Lower leg skin (tissue), 4 donors: ENCODE measurements around the gene STX10. TPM values are rescaled to one million over a fixed set of nuclear protein-coding genes. Genes with fewer than 3 reads are reported as not detected.
A peak's percentile ranks its signal among the peaks of the same experiment; 100 is the strongest.

Experiments used
- DNase-seq, 2 donors: peaks; one replicate each; pipeline ENCODE4 v3.0.0-alpha.2; 2019; ENCODE audit warnings: low spot score in 2 of 2
- H3K4me3 ChIP-seq: fragments of 200-600 bp; sonication (generic); 2 replicates; pipeline ENCODE4 v1.5.1; 2017; ENCODE audit warnings: mild to moderate bottlenecking, low read depth; ENCODE audit not compliant: poor library complexity, severe bottlenecking
- POLR2A ChIP-seq, 2 donors: fragments of 450-650 bp; IDR thresholded peaks; one replicate each; pipeline ENCODE4 v1.6.1; 2016 to 2017; ENCODE audit warnings: antibody characterized with exemption in 2 of 2, mild to moderate bottlenecking in 1 of 2, moderate library complexity in 1 of 2
- WGBS, 2 donors: methylation state at CpG; one replicate each; pipeline ENCODE4 v1.1.5; 2018; 5-methylcytosine and 5-hydroxymethylcytosine counted together
- intact Hi-C: fragments of 100-400 bp; cut with DNase I; formaldehyde crosslinking; loops from one replicate; pipeline ENCODE4 v1.15.0; 2023; ENCODE audit warnings: low total_unique reads
- total RNA-seq, 4 donors: library from RNA; depleted of rRNA; stranded (reverse); fragments of >200 nt; gene quantifications; one replicate each; pipeline ENCODE4 v1.1.0, GENCODE V29; 2016
- TF ChIP-seq, protein P1 (sequence below), 3 donors: fragments of 450-650 bp; IDR thresholded peaks; one replicate each; pipeline ENCODE4 v1.5.1; 2016; ENCODE audit warnings: antibody characterized with exemption in 3 of 3, mild to moderate bottlenecking in 3 of 3, moderate library complexity in 2 of 3

The STX10 gene
- total RNA-seq, 4 donors from 2014 or later, result 67.8 to 110 (median 78.0) TPM

DNA sequence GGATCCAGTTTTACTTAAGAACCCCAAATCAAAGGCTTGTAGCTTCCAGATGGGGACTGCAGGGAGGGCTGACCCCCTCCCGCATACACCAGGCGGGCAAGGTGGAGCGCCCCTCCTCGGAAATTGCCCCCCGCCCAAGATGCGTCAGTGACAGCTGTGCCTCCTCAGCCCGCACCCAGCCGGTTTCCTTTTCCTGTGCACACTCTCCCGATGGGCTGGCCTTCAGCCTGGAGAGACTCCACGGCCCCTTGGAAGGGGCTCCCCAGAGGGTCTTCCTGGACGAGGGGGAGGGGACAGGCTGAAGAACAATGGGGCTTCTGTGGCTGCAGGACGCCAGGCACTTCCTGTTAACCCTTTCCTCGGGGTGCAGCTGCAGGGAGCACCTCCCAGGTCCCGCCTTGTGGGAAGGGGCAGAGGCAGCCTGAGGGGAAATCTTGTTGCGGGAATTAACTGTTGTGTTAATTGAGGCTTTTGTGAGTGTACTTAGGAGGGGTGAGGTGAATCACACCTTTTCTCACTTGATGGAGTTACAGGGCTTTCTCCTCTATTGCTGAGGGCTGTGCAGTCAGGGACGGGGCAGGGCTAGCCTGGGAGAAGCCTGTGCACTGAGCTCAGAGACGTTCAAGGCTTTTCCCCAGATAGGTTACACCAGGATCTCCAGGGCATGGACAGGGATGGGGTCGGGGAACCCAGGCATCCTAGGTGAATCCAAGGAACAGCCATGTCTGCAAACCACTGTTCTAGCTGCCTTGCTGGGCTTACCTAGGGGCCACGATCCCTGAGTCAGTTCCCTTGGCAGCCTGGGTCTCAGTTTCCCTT is 14.4 kb upstream of the STX10 start:
- TF ChIP-seq, protein P1, sequence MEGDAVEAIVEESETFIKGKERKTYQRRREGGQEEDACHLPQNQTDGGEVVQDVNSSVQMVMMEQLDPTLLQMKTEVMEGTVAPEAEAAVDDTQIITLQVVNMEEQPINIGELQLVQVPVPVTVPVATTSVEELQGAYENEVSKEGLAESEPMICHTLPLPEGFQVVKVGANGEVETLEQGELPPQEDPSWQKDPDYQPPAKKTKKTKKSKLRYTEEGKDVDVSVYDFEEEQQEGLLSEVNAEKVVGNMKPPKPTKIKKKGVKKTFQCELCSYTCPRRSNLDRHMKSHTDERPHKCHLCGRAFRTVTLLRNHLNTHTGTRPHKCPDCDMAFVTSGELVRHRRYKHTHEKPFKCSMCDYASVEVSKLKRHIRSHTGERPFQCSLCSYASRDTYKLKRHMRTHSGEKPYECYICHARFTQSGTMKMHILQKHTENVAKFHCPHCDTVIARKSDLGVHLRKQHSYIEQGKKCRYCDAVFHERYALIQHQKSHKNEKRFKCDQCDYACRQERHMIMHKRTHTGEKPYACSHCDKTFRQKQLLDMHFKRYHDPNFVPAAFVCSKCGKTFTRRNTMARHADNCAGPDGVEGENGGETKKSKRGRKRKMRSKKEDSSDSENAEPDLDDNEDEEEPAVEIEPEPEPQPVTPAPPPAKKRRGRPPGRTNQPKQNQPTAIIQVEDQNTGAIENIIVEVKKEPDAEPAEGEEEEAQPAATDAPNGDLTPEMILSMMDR (IDR thresholded peaks at IDR 0.05), result no peak
- TF ChIP-seq POLR2A (IDR thresholded peaks at IDR 0.05), result no peak
- no peak overlapping the region for H3K4me3 ChIP-seq
- 13 to 15% methylated on average over 18 to 19 of the region's 19 CpGs for WGBS, 2 donors
- peak; percentile 29 to 89 for DNase-seq
- intact Hi-C loops, result no loop called here

- TF ChIP-seq POLR2A (IDR thresholded peaks at IDR 0.05), result no peak
- TF ChIP-seq, protein P1 (IDR thresholded peaks at IDR 0.05), result no peak
- H3K4me3 ChIP-seq, result no peak overlapping the region
- peak; percentile 68 to 94 for DNase-seq
- 6 to 9% methylated on average over 16 to 20 of the region's 20 CpGs for WGBS, 2 donors
- intact Hi-C loops, result no loop called here
Observed at GRCh38 chr19:13163609-13164342, 13.6 kb upstream of the STX10 start.

DNA sequence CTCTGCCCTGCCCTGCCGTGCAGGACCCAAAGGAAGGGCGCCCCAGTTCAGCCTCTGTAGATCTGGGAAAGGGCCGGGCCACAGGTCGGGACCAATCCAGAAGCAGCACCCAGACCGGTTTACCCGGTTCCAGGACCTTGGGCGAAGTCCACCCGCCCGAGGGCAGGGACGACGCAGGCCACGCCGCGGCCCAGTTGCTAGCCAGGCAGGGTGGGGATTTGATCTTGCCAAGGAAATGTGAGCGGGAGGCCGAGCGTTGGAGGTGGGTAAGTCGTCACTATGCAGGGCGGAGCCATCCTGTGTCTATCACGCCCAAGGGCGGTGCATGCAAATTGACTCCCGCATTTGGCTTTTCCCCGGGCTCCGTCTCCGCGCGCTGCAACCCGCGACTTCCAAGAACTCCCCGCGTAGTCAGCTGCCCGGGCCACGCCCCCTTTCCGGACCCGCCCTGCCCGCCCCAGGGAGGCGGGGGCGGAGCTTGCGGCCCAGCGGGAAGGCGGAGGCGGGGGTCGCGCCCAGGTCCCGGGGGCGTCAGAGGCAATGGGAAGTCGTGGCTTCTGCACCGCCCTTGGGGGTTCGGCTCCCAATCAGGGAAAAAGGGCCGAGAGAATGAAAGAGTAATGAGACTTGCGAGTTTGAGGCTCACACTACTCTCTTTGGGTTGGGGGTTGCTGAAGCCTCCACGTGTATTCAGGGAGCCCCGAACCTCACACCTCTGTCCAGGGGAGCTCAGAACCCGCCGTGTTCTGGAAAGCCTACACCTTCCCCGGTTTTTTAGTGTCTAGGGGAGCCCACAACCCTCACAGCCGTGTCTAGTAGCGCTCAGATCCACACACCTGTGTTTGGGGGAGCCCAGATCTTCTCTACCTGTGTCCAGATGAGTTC is 12.8 kb upstream of the STX10 start:
- TF ChIP-seq, protein P1 (IDR thresholded peaks at IDR 0.05), result peak in 1 of 3 donors; percentile 26
- TF ChIP-seq POLR2A (IDR thresholded peaks at IDR 0.05), result peak in 1 of 2 donors; percentile 8
- 2 to 5% methylated on average over 23 to 58 of the region's 58 CpGs for WGBS, 2 donors
- no peak overlapping the region for H3K4me3 ChIP-seq
- intact Hi-C loops, result no loop called here
- peak; percentile 96 to 99 for DNase-seq

- DNase-seq, result no peak
- TF ChIP-seq POLR2A (IDR thresholded peaks at IDR 0.05), result no peak
- TF ChIP-seq, protein P1 (IDR thresholded peaks at IDR 0.05), result no peak
- H3K4me3 ChIP-seq, result no peak overlapping the region
- 56 to 65% methylated on average over 1 of the region's 1 CpG for WGBS, 2 donors
- intact Hi-C loops, result no loop called here
Observed at GRCh38 chr19:13160557-13160956, 10.4 kb upstream of the STX10 start.

GRCh38 chr19:13159713-13160112 is 9.5 kb upstream of the STX10 start:
- TF ChIP-seq, protein P1 (IDR thresholded peaks at IDR 0.05), result no peak
- TF ChIP-seq POLR2A (IDR thresholded peaks at IDR 0.05), result no peak
- DNase-seq, result no peak
- 94 to 98% methylated on average over 3 of the region's 3 CpGs for WGBS, 2 donors
- intact Hi-C loops, result loop anchor here (10.0 kb wide), 1 partner anchor 695 kb away; no protein-coding TSS in a partner anchor
- H3K4me3 ChIP-seq, result no peak overlapping the region
